DMS53 (cell line): ENCODE results near the gene RGS7.

Source experiments
- DNase-seq: peaks from one replicate; lab custom pipeline; 2025; lab: John Stamatoyannopoulos, UW

Gene RGS7

GRCh38 chr1:241356519-241357365, at the start of gene RGS7:
TSS of gene RGS7 (minus strand) at chr1:241357205.
- peak; percentile 93 for DNase-seq

DNA sequence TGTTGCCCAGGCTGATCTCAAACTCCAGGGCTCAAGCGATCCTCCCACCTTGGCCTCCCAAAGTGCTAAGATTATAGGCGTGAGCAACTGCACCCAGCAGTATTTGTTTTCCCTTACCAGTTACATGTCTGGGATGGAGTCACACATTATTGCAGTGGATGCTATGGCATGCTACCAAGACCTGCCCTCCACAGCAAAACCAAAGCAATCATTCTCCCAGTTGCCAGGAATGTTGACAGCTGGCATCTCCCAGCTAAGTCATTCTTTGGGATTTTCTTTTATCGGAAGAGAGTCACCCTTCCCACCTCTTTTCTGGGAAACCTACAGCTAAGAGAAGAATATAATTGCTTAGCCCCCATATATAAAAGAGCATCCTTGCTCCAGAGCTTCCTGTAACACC, 49.4 kb upstream of the RGS7 start:
- DNase-seq = no peak

GRCh38 chr1:241401156-241401555, 44.2 kb upstream of the RGS7 start:
- no peak for DNase-seq

DNA sequence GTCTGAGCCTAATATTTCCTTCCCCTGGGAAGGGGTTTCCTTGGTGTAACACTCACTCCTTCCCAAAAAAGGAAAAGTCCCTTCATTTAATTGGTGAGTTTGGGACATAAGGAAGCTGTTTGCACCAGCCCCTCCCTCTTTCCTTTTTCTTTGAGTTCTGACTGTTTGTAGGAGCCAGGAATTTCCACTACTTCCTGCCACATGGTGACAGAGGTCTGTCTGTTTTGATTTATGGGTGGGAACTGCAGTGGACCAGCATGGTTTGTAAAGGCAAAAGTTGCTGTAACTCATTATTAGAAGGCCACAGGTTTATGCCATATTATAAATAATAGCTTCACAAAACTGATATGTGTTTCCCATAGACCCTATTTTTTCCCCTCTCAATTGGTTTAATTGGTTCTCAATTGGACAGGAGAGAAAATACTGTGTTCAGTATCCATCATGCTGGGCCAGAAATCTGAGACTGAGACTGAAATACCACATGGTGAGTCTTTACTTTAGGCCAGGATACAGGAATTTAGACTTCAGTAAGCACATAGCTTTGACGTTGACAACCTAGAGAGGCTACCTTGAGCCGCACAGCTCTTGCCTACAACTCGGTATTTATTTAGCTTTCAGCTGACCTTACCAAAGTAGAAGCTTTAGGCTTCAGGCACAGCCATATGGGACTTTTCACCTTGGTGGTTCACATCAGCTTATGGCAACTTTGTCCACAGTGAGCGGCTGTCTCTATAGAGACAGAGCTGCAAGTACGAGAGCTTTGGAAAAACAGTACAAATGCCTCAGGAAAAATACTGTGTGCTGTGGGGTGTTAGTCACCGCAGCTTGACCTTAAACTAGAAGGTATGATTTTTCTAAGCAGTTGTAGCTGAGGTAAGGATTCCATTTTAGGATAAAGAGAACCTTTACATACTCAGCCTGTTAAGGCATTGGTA, 40.0 kb upstream of the RGS7 start:
- DNase-seq = no peak

GRCh38 chr1:241391926-241392710, 35.1 kb upstream of the RGS7 start:
- DNase-seq = peak; percentile 90

DNA sequence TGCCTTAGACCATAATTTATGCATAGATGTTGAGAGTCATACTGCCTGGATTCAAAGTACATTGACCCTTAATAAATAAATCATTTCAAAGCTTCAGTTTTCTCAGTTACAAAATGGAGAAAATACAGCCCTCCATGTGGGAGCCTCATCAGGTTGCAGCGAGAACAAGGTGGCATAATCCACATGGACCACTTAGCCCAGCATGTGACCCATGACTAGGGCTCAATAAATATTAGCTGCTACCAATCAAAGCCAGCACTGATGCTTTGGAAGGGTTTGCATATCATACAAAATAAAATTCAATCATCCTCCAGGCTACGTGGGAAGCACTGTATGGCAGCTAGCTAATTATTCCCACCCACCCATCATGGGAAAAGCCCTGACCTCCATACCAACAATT, 33.5 kb upstream of the RGS7 start:
- DNase-seq = no peak

GRCh38 chr1:241389400-241389799, 32.4 kb upstream of the RGS7 start:
- no peak for DNase-seq

DNA sequence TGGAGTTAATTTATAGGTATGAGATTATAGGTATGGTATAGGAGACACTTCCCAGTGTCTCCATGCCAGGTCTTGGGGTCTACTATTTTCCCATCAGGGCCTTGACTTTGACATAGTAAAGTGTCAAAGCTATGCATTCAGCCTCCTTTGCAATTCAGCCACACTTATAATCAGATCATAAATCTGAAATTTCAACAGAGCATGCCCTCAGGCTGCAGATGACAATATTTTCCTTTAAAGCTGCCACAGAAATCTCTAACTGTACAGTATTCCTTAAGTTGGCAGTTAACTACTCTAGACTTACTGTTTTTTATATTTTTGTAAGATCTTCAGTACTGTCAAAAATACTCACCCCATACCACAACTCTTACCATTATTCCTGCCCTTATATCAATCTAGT, 30.2 kb upstream of the RGS7 start:
- DNase-seq = no peak

- no peak for DNase-seq
Measured at GRCh38 chr1:241376701-241377100, 19.7 kb upstream of the RGS7 start.

DNA sequence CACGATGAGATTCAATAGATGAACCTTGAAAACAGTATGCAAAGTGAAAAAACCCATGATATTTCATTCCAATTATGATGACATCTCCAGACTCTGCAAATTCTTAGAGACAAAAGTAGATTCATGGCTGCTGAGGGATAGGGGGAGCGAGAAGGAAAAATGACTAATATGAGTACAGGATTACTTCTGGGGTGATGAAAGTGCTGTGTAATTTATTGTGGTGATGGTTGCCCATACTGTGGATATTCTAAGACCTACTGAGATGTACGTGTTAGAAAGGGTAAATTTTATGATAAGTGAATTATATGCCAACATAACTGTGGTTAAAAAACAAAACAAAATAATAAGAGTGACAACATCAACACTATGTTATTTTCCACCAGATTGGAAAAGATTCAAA, 18.9 kb upstream of the RGS7 start:
- no peak for DNase-seq

DNA sequence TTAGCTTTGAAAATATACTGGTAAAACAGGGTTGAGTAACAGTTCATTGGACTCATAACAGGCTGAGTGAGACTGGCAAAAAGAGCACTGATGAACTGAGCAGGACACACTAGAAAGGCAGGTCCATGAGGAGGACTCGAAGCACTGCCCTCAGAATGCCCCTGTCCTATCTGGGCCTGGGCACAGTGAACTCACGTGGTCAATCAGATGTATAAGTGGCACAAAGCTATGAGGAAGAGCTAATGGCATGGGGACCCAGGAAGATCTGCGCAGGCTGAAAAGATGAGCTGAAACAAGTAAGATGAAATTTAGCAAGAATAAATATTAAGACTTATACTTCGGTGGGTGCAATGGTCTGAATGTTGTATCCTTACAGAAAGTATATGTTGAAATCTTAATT, 9.2 kb upstream of the RGS7 start:
- no peak for DNase-seq

DNA sequence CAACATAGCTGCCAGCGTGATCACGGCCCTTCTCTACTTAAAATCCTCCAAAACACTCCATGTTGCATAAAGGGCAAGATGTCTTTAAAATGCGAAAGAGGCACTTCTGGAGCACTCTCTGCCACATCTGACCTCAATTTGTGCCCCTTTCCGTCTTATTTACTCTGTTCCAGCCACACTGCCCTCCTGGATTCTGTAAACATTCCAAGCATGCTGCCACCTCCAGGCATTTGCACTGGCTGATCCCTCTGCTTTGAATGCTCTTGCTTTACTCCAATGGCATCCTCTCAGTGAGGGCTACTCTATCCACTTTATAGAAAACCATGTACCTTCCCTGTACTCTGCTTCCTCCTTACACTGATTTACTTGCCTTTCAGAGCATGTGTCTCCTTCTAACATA, 5.3 kb upstream of the RGS7 start:
- no peak for DNase-seq

GRCh38 chr1:241357366-241358340, 648 bp upstream of the RGS7 start:
- peak; percentile 46 for DNase-seq

- peak; percentile 68 for DNase-seq
Measured at GRCh38 chr1:241356187-241356518, 852 bp downstream of the RGS7 start.

- DNase-seq = no peak
Measured at GRCh38 chr1:241355311-241356010, 1.5 kb downstream of the RGS7 start.

GRCh38 chr1:241352401-241352800, 4.6 kb downstream of the RGS7 start:
- no peak for DNase-seq

GRCh38 chr1:241351841-241352240, 5.2 kb downstream of the RGS7 start:
- no peak for DNase-seq

- peak; percentile 83 for DNase-seq
Measured at GRCh38 chr1:241343956-241344355, 13.0 kb downstream of the RGS7 start.

GRCh38 chr1:241336335-241336734, 20.7 kb downstream of the RGS7 start:
- DNase-seq = peak; percentile 68

DNA sequence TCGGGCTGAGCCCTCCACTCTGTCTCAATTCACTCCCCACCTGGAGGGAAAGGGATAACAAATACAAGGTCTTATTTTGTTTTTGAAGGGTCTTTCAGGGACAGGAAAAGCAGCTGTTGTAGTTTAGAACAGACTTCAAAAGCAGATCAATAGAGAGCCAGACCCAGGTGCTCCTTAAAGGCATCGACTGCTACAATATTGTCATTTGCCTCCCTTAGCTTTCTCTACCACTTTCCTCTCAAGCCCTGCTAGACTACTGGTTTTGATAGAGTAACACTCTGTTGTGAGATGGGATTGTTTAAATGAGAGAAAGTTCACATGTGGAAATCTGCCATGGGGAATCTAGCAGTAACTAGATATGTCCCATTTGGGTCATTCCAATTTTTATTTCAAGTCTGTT, 24.0 kb downstream of the RGS7 start:
- DNase-seq = no peak

GRCh38 chr1:241332037-241332409, 25.0 kb downstream of the RGS7 start:
- no peak for DNase-seq
